Small intestine (tissue), 7 donors: ENCODE measurements around the gene CARD18. TPM values are rescaled to one million over a fixed set of nuclear protein-coding genes. Genes with fewer than 3 reads are reported as not detected.
"Not testable (repeated sequence)": the region's sequence is repeated elsewhere in the genome, so short reads cannot be mapped to it uniquely, and the experiment has no call there.

Experiments
- DNase-seq, 2 donors: peaks; one replicate each; pipeline versions ENCODE4 v3.0.0 to v3.0.0-alpha.2; 2013
- FAIRE-seq: peaks from 2 replicates; lab custom pipeline; 2012; peaks lifted over from hg19 to GRCh38; lab: Jason Lieb, UNC
- H3K27ac ChIP-seq, 3 donors: one replicate each; pipeline ENCODE4 v1.5.1; 2013; ENCODE audit warnings: low read length in 2 of 3, mild to moderate bottlenecking in 2 of 3, control low read depth in 1 of 3, inconsistent platforms in 1 of 3, low read depth in 1 of 3, moderate library complexity in 1 of 3
- H3K27me3 ChIP-seq, 3 donors: one replicate each; pipeline ENCODE4 v1.6.1; 2013; ENCODE audit warnings: low read length in 3 of 3, inconsistent platforms in 1 of 3; ENCODE audit not compliant: control insufficient read depth in 3 of 3, insufficient read depth in 3 of 3
- H3K36me3 ChIP-seq, 3 donors: one replicate each; pipeline ENCODE4 v1.6.1; 2013; ENCODE audit warnings: low read length in 3 of 3, inconsistent platforms in 1 of 3, low read depth in 1 of 3, mild to moderate bottlenecking in 1 of 3, moderate library complexity in 1 of 3; ENCODE audit not compliant: control insufficient read depth in 3 of 3, insufficient read depth in 2 of 3
- H3K4me1 ChIP-seq, 3 donors: one replicate each; pipeline ENCODE4 v1.6.1; 2013; ENCODE audit warnings: low read length in 2 of 3, inconsistent platforms in 1 of 3, low read depth in 1 of 3, mild to moderate bottlenecking in 1 of 3, moderate library complexity in 1 of 3; ENCODE audit not compliant: control insufficient read depth in 3 of 3, insufficient read depth in 2 of 3
- H3K4me3 ChIP-seq, 3 donors: one replicate each; pipeline ENCODE4 v1.5.1; 2013; ENCODE audit warnings: low read length in 3 of 3, control low read depth in 1 of 3, inconsistent platforms in 1 of 3, low read depth in 1 of 3, mild to moderate bottlenecking in 1 of 3, moderate library complexity in 1 of 3
- H3K9me3 ChIP-seq, 2 donors: one replicate each; pipeline ENCODE4 v1.6.1; 2013; ENCODE audit warnings: low read depth in 1 of 2, low read length in 1 of 2; ENCODE audit not compliant: control insufficient read depth in 2 of 2, insufficient read depth in 1 of 2
- WGBS, 3 donors: extraction: QIAGEN DNeasy Blood & Tissue Kit; methylation state at CpG; one replicate each; pipeline ENCODE4 v1.1.7; 2013; 5-methylcytosine and 5-hydroxymethylcytosine counted together
- polyA plus RNA-seq, 4 donors: library from polyadenylated mRNA; stranded (reverse) in 3 of 4; unstranded in 1 of 4; fragments of 200-250 nt in 3 of 4; fragments of 120-200 nt in 1 of 4; gene quantifications; one replicate each; pipeline versions ENCODE4 v1.2.1 to v1.2.3, GENCODE V29; 2013
- donor health status: healthy with polysubstance abuse.
- donor health status: control.
- donor health status: control.
- donor health status: Bipolar disorder and iron deficiency.
- donor health status: healthy.

CARD18 gene
- polyA plus RNA-seq, 4 donors, result not detected

DNA sequence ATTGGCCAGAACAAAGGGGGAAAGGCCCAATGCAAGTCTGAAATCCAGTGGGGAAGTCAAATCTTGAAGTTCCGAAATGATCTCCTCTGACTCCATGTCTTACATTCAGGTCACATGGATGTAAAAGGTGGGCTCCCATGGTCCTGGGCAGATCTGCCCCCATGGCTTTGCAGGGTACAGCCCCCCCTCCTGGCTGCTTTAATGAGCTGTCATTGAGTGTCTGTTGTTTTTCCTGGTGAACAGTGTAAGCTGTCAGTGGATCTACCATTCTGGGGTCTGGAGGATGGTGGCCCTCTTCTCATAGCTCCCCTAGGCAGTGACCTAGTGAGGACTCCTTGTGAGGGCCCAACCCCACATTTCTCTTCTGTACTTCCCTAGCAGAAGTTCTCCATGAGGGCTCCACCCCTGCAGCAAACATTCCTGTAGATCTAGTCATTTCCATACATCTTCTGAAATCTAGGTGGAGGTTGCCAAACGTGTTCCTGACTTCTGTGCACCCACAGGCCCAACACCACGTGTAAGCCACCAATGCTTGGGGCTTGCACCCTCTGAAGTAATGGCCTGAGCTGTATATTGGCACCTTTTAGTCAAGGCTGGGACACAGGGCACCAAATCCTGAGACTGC, 9.3 kb downstream of the CARD18 start:
- no peaks in the 10 kb centered on the region for H3K4me1 ChIP-seq
- no peak overlapping the region for H3K4me3 ChIP-seq
- FAIRE-seq, result no peak
- H3K9me3 ChIP-seq, result peaks cover 0 to 8% of the 10 kb centered on the region in 2 donors
- 67 to 75% (median 69%) methylated on average over 3 of the region's 3 CpGs for WGBS, 3 donors
- no peaks in the 10 kb centered on the region for H3K36me3 ChIP-seq
- no peak for DNase-seq
- no peak overlapping the region for H3K27ac ChIP-seq
- no peaks in the 10 kb centered on the region for H3K27me3 ChIP-seq

GRCh38 chr11:105124756-105125155, 14.8 kb downstream of the CARD18 start:
- no peak overlapping the region for H3K27ac ChIP-seq
- 82 to 98% (median 90%) methylated on average over 2 of the region's 2 CpGs for WGBS, 3 donors
- FAIRE-seq (no peak), DNase-seq (no peak)
- no peaks in the 10 kb centered on the region for H3K36me3 ChIP-seq
- H3K4me3 ChIP-seq, result no peak overlapping the region
- no peaks in the 10 kb centered on the region for H3K27me3 ChIP-seq
- H3K4me1 ChIP-seq, result no peaks in the 10 kb centered on the region
- no peaks in the 10 kb centered on the region for H3K9me3 ChIP-seq

DNA sequence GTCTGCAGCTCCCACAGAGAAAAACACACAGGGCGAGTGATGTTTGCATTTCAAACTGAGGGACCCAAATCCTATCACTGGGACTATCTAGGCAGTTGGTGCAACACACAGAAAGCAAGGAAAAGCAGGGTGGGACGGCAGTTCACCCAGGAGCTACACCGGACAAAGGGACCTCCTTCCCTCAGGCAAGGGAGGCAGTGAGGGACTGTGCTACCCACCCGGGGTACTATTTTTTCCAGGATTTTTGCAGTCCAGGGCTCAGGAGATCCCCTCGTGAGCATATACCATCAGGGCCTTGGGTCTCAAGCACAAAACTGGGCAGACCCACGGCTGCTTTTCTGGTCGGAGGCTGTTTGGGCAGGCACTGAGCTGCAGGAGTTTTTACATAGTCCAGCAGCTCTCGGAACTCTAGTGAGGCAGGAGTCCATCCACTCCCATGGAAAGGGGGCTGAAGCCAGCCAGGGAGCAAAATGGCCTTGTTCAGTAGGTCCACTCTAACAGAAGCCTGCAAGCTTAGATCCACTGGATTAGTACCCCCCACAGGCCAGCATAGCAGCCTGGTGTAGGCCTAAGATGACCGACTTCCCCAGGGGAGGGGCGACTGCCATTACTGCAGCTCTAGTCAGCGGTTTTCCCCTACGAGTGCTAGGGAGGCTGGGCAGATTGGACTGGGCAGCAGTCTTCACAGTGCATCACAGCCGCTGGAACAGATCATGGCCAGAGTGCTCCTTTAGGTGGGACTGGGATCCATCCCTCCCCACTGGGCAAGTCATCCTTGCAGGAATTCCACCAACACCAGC, 28.2 kb downstream of the CARD18 start:
- WGBS, 3 donors, result 86 to 87% (median 86%) methylated on average over 13 of the region's 13 CpGs
- Histone ChIP-seq H3K9me3 (no peaks in the 10 kb centered on the region), H3K36me3 (no peaks in the 10 kb centered on the region), H3K27me3 (no peaks in the 10 kb centered on the region), H3K27ac (no peak overlapping the region), H3K4me3 (no peak overlapping the region), H3K4me1 (peaks cover 0 to 3% (median 0%) of the 10 kb centered on the region in 3 donors)
- FAIRE-seq (no peak), DNase-seq (no peak)

DNA sequence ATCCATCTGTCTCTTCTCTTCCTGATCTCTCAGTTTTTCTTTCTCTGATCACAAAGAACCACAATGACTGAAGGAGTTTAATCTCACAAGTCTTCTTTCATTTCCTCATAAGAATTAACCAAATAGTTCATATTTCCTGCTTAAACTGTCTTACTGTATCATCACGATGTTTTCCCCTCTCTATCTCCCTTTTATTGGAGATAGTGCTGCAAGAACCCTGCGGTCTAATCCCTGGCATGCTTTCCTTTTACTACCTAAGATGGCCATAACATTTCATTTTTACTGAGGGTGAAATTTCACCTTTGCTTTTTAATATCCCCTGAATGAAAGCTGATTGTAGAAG, 28.9 kb downstream of the CARD18 start:
- no peak for FAIRE-seq
- peak overlapping the region in 1 of 3 donors; percentile 77 for H3K27ac ChIP-seq
- peak in 1 of 2 donors; percentile 23 for DNase-seq
- no peaks in the 10 kb centered on the region for H3K36me3 ChIP-seq
- H3K4me3 ChIP-seq, result no peak overlapping the region
- no peaks in the 10 kb centered on the region for H3K27me3 ChIP-seq
- WGBS, 3 donors, result 19 to 44% (median 29%) methylated on average over 2 of the region's 2 CpGs
- H3K4me1 ChIP-seq, result peaks cover 0 to 3% (median 0%) of the 10 kb centered on the region in 3 donors
- H3K9me3 ChIP-seq, result no peaks in the 10 kb centered on the region

GRCh38 chr11:105109855-105110687, 29.5 kb downstream of the CARD18 start:
- H3K36me3 ChIP-seq, result no peaks in the 10 kb centered on the region

DNA sequence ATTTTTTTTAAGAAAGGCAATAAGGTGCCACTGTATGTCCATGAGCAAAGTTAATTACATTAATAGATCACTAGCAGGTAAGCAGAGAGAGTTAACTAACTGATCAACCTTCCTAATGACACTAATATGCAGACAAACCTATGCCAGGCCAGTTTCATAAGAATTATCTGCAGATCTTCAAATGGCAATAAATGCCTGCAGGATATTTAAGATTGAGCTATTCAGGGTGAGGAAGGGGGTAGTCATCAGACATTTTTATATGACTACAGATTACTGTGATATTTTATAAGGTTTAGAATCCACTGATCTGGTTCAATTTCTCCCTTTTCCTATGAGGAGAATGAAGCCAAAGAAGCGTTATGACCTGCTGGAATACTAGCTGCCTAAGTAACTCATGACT, 30.2 kb downstream of the CARD18 start:
- no peaks in the 10 kb centered on the region for H3K9me3 ChIP-seq
- no peak overlapping the region for H3K27ac ChIP-seq
- no peak for DNase-seq
- no peak for FAIRE-seq
- no peaks in the 10 kb centered on the region for H3K27me3 ChIP-seq
- 94 to 97% (median 96%) methylated on average over 1 of the region's 1 CpG for WGBS, 3 donors
- H3K4me1 ChIP-seq, result peaks cover 0 to 3% (median 0%) of the 10 kb centered on the region in 3 donors
- H3K36me3 ChIP-seq, result no peaks in the 10 kb centered on the region
- no peak overlapping the region for H3K4me3 ChIP-seq

More at GRCh38 chr11:105109855-105110687, 29.5 kb downstream of the CARD18 start:
- peaks cover 0 to 3% (median 0%) of the 10 kb centered on the region in 3 donors for H3K4me1 ChIP-seq
- no peaks in the 10 kb centered on the region for H3K9me3 ChIP-seq
- H3K27ac ChIP-seq, result peak overlapping the region in 1 of 3 donors; percentile 77
- peak overlapping the region in 1 of 3 donors; percentile 7 for H3K4me3 ChIP-seq
- FAIRE-seq (no peak), DNase-seq (peak; percentile 40 to 69)
- 16 to 31% (median 25%) methylated on average over 8 of the region's 8 CpGs for WGBS, 3 donors
- H3K27me3 ChIP-seq, result no peaks in the 10 kb centered on the region

DNA sequence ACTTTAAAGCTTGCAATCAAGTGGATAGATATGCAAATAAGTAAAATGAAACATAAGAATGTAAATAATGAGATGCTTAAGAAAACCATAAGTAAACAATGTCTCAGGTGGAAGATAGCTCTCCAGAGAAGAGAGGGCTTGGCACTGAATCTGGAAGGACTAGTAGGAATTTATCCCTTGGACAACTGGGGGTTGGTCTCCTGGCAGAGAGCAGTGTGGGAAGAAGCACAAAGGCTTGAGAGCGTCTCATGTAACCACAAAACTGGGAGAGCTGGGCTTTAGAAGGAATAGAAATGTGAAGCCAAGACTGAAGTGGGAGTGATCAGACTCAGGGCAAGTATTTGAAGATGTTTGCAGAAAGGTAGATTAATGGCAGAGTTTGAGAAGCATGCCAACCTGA, 31.3 kb downstream of the CARD18 start:
- peaks cover 0 to 3% (median 0%) of the 10 kb centered on the region in 3 donors for H3K4me1 ChIP-seq
- no peak for DNase-seq
- H3K9me3 ChIP-seq, result no peaks in the 10 kb centered on the region
- H3K36me3 ChIP-seq, result no peaks in the 10 kb centered on the region
- H3K27me3 ChIP-seq, result no peaks in the 10 kb centered on the region
- no peak for FAIRE-seq
- H3K4me3 ChIP-seq, result no peak overlapping the region
- H3K27ac ChIP-seq, result no peak overlapping the region
- WGBS, 3 donors, result 82 to 100% (median 90%) methylated on average over 1 of the region's 1 CpG

DNA sequence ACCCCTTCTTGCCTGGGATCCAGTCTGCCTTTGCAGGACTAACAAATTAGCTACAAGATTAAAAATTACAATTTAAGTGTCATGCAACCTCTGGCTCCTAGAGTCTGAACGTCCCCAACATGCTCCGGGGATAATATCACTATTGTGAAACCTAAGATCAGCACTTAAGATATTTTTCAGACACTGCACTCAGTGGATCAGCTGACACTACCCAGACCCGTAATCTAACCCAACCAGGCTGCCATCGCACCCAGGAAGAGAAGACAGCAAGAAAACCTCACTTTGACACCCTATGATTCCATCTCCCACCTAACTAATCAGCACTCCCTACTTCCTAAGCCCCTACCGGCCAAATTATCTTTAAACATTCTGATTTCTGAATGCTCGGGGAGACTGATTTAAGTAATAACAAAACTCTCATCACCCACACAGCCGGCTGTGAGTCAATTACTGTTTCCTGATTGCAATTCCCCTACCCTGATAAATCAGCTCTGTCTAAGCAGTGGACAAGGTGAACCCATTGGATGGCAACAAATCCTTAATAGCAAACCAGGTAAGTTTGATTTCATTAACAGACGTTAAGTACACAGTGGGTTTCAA, 32.2 kb downstream of the CARD18 start:
- not testable (repeated sequence) for H3K9me3 ChIP-seq, H3K27ac ChIP-seq, FAIRE-seq, H3K4me1 ChIP-seq, DNase-seq, H3K27me3 ChIP-seq, H3K4me3 ChIP-seq, H3K36me3 ChIP-seq
- WGBS, 3 donors, result 80 to 89% (median 86%) methylated on average over 8 of the region's 8 CpGs
